ENCODE measurements around the gene PPIL4. TPM values are rescaled to one million over a fixed set of nuclear protein-coding genes. Genes with fewer than 3 reads are reported as not detected.

Gene PPIL4
- total and polyA plus RNA-seq, 2 of the 13 experiments (the other 11 are each of a cell fraction or from before 2014, with no cell fraction given): 5.5 to 46.0 TPM

DNA sequence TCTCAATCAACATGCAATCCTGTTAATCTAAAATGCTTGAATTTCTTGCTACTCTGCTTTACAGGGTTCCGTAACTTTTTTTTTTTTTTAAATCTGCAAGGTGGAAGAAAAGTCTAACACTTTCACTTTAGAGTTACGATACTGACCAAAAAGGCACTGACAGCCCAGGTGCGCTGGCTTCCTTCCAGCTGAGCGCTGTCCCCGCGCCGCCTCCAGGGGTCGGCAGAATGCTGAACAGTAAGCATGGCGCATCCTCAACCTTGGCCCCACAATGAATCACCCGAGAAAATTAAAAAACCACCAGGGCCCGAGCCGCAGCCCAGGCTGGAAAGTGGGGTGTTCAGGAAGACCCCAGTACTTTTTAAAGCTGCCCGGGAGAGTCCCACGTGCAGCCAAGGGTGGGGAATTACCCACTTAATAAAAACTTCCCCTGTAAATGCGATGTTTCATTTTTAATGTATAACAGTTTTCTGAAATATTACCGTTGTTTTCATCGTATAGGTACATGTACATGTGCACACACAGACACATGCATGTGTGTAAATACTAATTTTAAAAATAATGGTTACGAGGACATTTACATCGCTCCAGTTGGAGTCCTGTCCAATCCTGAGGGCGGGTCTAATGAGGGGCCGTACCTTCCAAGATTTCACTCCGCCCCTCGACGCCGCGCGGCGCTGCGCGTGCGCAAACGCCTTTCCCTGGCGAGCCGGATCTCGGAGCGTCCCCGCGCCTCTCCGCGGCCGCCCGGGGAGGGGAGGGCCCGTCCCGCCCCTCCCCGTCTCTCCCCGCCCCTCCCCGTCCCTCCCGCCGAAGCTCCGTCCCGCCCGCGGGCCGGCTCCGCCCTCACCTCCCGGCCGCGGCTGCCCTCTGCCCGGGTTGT lies 19.9 kb upstream of the PPIL4 start, which contains the start of gene GINM1 (continued):
- TF ChIP-seq, protein P1, sequence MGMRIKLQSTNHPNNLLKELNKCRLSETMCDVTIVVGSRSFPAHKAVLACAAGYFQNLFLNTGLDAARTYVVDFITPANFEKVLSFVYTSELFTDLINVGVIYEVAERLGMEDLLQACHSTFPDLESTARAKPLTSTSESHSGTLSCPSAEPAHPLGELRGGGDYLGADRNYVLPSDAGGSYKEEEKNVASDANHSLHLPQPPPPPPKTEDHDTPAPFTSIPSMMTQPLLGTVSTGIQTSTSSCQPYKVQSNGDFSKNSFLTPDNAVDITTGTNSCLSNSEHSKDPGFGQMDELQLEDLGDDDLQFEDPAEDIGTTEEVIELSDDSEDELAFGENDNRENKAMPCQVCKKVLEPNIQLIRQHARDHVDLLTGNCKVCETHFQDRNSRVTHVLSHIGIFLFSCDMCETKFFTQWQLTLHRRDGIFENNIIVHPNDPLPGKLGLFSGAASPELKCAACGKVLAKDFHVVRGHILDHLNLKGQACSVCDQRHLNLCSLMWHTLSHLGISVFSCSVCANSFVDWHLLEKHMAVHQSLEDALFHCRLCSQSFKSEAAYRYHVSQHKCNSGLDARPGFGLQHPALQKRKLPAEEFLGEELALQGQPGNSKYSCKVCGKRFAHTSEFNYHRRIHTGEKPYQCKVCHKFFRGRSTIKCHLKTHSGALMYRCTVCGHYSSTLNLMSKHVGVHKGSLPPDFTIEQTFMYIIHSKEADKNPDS (CRISPR knock-in tag; IDR thresholded peaks at IDR 0.05): 0 out of 2 replicates have a peak, but pooled peaks have one; percentile 68
- TF ChIP-seq ZNF230 (CRISPR knock-in tag; IDR thresholded peaks at IDR 0.05): no peak
- TF ChIP-seq MEIS2 (CRISPR knock-in tag; IDR thresholded peaks at IDR 0.05): no peak
- no peak for TF ChIP-seq KLF9 (CRISPR knock-in tag; IDR thresholded peaks at IDR 0.05; ENCODE audit: low read depth)
- no peak for TF ChIP-seq ZNF616 (CRISPR knock-in tag; IDR thresholded peaks at IDR 0.05; ENCODE audit: low read depth)
- no peak for TF ChIP-seq RELA (CRISPR knock-in tag; IDR thresholded peaks at IDR 0.05)
- peak; percentile 79 for TF ChIP-seq MXD4 (CRISPR knock-in tag; IDR thresholded peaks at IDR 0.05)
- no peak for TF ChIP-seq CC2D1A (CRISPR knock-in tag; IDR thresholded peaks at IDR 0.05)
- TF ChIP-seq, protein P2, sequence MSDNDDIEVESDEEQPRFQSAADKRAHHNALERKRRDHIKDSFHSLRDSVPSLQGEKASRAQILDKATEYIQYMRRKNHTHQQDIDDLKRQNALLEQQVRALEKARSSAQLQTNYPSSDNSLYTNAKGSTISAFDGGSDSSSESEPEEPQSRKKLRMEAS (IDR thresholded peaks at IDR 0.05): peak; percentile 75; the same call in 1 of the 2 replicates
- TF ChIP-seq, protein P3, sequence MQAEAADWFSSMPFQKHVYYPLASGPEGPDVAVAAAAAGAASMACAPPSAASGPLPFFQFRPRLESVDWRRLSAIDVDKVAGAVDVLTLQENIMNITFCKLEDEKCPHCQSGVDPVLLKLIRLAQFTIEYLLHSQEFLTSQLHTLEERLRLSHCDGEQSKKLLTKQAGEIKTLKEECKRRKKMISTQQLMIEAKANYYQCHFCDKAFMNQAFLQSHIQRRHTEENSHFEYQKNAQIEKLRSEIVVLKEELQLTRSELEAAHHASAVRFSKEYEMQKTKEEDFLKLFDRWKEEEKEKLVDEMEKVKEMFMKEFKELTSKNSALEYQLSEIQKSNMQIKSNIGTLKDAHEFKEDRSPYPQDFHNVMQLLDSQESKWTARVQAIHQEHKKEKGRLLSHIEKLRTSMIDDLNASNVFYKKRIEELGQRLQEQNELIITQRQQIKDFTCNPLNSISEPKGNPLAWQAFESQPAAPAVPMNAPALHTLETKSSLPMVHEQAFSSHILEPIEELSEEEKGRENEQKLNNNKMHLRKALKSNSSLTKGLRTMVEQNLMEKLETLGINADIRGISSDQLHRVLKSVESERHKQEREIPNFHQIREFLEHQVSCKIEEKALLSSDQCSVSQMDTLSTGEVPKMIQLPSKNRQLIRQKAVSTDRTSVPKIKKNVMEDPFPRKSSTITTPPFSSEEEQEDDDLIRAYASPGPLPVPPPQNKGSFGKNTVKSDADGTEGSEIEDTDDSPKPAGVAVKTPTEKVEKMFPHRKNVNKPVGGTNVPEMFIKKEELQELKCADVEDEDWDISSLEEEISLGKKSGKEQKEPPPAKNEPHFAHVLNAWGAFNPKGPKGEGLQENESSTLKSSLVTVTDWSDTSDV (CRISPR knock-in tag; IDR thresholded peaks at IDR 0.05): no peak
- no peak for TF ChIP-seq GZF1 (CRISPR knock-in tag; IDR thresholded peaks at IDR 0.05)
- TF ChIP-seq ETV5 (CRISPR knock-in tag; IDR thresholded peaks at IDR 0.05; ENCODE audit: borderline replicate concordance): no peak; the same call in none of the 2 replicates
- TF ChIP-seq, protein P4, sequence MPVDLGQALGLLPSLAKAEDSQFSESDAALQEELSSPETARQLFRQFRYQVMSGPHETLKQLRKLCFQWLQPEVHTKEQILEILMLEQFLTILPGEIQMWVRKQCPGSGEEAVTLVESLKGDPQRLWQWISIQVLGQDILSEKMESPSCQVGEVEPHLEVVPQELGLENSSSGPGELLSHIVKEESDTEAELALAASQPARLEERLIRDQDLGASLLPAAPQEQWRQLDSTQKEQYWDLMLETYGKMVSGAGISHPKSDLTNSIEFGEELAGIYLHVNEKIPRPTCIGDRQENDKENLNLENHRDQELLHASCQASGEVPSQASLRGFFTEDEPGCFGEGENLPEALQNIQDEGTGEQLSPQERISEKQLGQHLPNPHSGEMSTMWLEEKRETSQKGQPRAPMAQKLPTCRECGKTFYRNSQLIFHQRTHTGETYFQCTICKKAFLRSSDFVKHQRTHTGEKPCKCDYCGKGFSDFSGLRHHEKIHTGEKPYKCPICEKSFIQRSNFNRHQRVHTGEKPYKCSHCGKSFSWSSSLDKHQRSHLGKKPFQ (CRISPR knock-in tag; IDR thresholded peaks at IDR 0.05; ENCODE audit: insufficient replicate concordance): no peak
- TF ChIP-seq, protein P5, sequence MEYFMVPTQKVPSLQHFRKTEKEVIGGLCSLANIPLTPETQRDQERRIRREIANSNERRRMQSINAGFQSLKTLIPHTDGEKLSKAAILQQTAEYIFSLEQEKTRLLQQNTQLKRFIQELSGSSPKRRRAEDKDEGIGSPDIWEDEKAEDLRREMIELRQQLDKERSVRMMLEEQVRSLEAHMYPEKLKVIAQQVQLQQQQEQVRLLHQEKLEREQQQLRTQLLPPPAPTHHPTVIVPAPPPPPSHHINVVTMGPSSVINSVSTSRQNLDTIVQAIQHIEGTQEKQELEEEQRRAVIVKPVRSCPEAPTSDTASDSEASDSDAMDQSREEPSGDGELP (IDR thresholded peaks at IDR 0.05; ENCODE audit: borderline replicate concordance, low read depth): peak; percentile 88
- 0 out of 2 replicates have a peak, but pooled peaks have one; percentile 46 for TF ChIP-seq ZNF292 (CRISPR knock-in tag; IDR thresholded peaks at IDR 0.05; ENCODE audit: borderline replicate concordance, low read depth)
- TF ChIP-seq RARA (CRISPR knock-in tag; IDR thresholded peaks at IDR 0.05): 0 out of 2 replicates have a peak, but pooled peaks have one; percentile 23
- TF ChIP-seq YEATS4 (CRISPR knock-in tag; IDR thresholded peaks at IDR 0.05; ENCODE audit: borderline replicate concordance): peak; percentile 31
- no peak for TF ChIP-seq ZNF577 (CRISPR knock-in tag; IDR thresholded peaks at IDR 0.05; ENCODE audit: borderline replicate concordance, low read depth)
- TF ChIP-seq CCAR2 (optimal IDR thresholded peaks at IDR 0.05; ENCODE audit: low read depth, low read length): no peak
- TF ChIP-seq ZNF737 (CRISPR knock-in tag; IDR thresholded peaks at IDR 0.05; ENCODE audit: borderline replicate concordance): no peak
- peak; percentile 44; the same call in 1 of the 2 replicates for TF ChIP-seq BCL6 (CRISPR knock-in tag; IDR thresholded peaks at IDR 0.05)
- TF ChIP-seq HNRNPH1 (optimal IDR thresholded peaks at IDR 0.05; ENCODE audit: low read depth, low read length): no peak
